WTC11 (cell line): ENCODE data around the gene MAML2. TPM values are rescaled to one million over a fixed set of nuclear protein-coding genes. Genes with fewer than 3 reads are reported as not detected.

Experiments
- ATAC-seq: fragments of 200-7000 bp; cut with Tn5 transposase; 2 replicates; pipeline ENCODE4 v1.10.0; 2021; ENCODE audit warnings: mild to moderate bottlenecking, moderate library complexity
- CTCF ChIA-PET: fragments of 300-600 bp; sonication (Branson Sonifier 250); formaldehyde crosslinking; loops from one replicate; lab custom pipeline; 2021; ENCODE audit warnings: antibody characterized with exemption; lab: Charles Lee
- POLR2A ChIA-PET: fragments of 350-600 bp; sonication (Branson Sonifier 250); formaldehyde crosslinking; loops from one replicate; lab custom pipeline; 2021; ENCODE audit warnings: antibody characterized with exemption; lab: Charles Lee
- DNase-seq: peaks from one replicate; pipeline ENCODE4 v3.0.0; 2021; ENCODE audit warnings: low spot score
- H3K27ac Mint-ChIP-seq: 2 replicates; pipeline ENCODE4 v1.8.0; 2021; ENCODE audit warnings: mixed read lengths
- H3K27me3 Mint-ChIP-seq: 2 replicates; pipeline ENCODE4 v1.8.0; 2021; ENCODE audit warnings: low read depth, mild to moderate bottlenecking, moderate library complexity, mixed read lengths
- H3K36me3 Mint-ChIP-seq: 2 replicates; pipeline ENCODE4 v1.8.0; 2021; ENCODE audit warnings: mixed read lengths
- H3K4me1 Mint-ChIP-seq: 2 replicates; pipeline ENCODE4 v1.8.0; 2022; ENCODE audit warnings: mixed read lengths
- H3K4me3 Mint-ChIP-seq: 2 replicates; pipeline ENCODE4 v1.8.0; 2021; ENCODE audit warnings: mild to moderate bottlenecking, moderate library complexity, mixed read lengths
- H3K9me3 Mint-ChIP-seq: 2 replicates; pipeline ENCODE4 v1.8.0; 2021; ENCODE audit warnings: mixed read lengths
- ATF1 ChIP-seq: sonication (generic); formaldehyde crosslinking; IDR thresholded peaks from 2 replicates; pipeline ENCODE4 v1.8.1; 2023; ENCODE audit warnings: mild to moderate bottlenecking, moderate library complexity, missing genetic modification reagents
- ATF2 ChIP-seq: sonication (generic); formaldehyde crosslinking; IDR thresholded peaks from 2 replicates; pipeline ENCODE4 v1.8.1; 2022; ENCODE audit warnings: low read depth, missing genetic modification reagents, borderline replicate concordance
- ATF3 ChIP-seq: sonication (generic); formaldehyde crosslinking; conservative IDR thresholded peaks from 2 replicates; pipeline ENCODE4 v1.8.1; 2022; ENCODE audit warnings: mild to moderate bottlenecking, missing genetic modification reagents
- CBFB ChIP-seq: sonication (generic); formaldehyde crosslinking; IDR thresholded peaks from 2 replicates; pipeline ENCODE4 v1.8.1; 2022; ENCODE audit warnings: mild to moderate bottlenecking, low read depth, missing genetic modification reagents
- E2F5 ChIP-seq: sonication (generic); formaldehyde crosslinking; IDR thresholded peaks from 2 replicates; pipeline ENCODE4 v1.8.1; 2022; ENCODE audit warnings: mild to moderate bottlenecking, moderate library complexity, missing genetic modification reagents
- FOXJ3 ChIP-seq: sonication (generic); formaldehyde crosslinking; IDR thresholded peaks from 2 replicates; pipeline ENCODE4 v1.9.0; 2021; ENCODE audit warnings: missing genetic modification reagents, mild to moderate bottlenecking, borderline replicate concordance
- FOXP1 ChIP-seq: sonication (generic); formaldehyde crosslinking; IDR thresholded peaks from 2 replicates; pipeline ENCODE4 v1.8.0; 2022; ENCODE audit warnings: missing genetic modification reagents, mild to moderate bottlenecking, moderate library complexity, borderline replicate concordance
- IRF1 ChIP-seq: sonication (generic); formaldehyde crosslinking; IDR thresholded peaks from 2 replicates; pipeline ENCODE4 v1.8.0; 2023; ENCODE audit warnings: missing genetic modification reagents
- JAZF1 ChIP-seq: fragments of 250-450 bp; sonication (Bioruptor Pico); IDR thresholded peaks from 2 replicates; pipeline ENCODE4 v1.9.0; 2021; ENCODE audit warnings: moderate library complexity, mild to moderate bottlenecking, inconsistent platforms
- KAT7 ChIP-seq: sonication (generic); formaldehyde crosslinking; IDR thresholded peaks from 2 replicates; pipeline ENCODE4 v1.8.1; 2023; ENCODE audit warnings: missing genetic modification reagents, mild to moderate bottlenecking, borderline replicate concordance
- MAX ChIP-seq: sonication (generic); formaldehyde crosslinking; IDR thresholded peaks from 2 replicates; pipeline ENCODE4 v1.8.0; 2022; ENCODE audit warnings: mild to moderate bottlenecking, missing genetic modification reagents
- MYBL2 ChIP-seq: sonication (generic); formaldehyde crosslinking; IDR thresholded peaks from 2 replicates; pipeline ENCODE4 v1.8.1; 2023; ENCODE audit warnings: mild to moderate bottlenecking, moderate library complexity, missing genetic modification reagents
- NR2C2 ChIP-seq: sonication (generic); formaldehyde crosslinking; IDR thresholded peaks from 2 replicates; pipeline ENCODE4 v1.8.0; 2022; ENCODE audit warnings: mild to moderate bottlenecking, missing genetic modification reagents
- NR3C1 ChIP-seq: sonication (generic); formaldehyde crosslinking; conservative IDR thresholded peaks from 2 replicates; pipeline ENCODE4 v1.8.1; 2023; ENCODE audit warnings: low read depth, mild to moderate bottlenecking, missing genetic modification reagents
- RORB ChIP-seq: fragments of 250-450 bp; sonication (Bioruptor Pico); IDR thresholded peaks from 2 replicates; pipeline ENCODE4 v1.9.0; 2021; ENCODE audit warnings: mild to moderate bottlenecking
- SOX15 ChIP-seq: fragments of 250-450 bp; sonication (Bioruptor Pico); IDR thresholded peaks from 2 replicates; pipeline ENCODE4 v1.9.0; 2021; ENCODE audit warnings: mild to moderate bottlenecking
- TEAD1 ChIP-seq: sonication (generic); formaldehyde crosslinking; IDR thresholded peaks from 2 replicates; pipeline ENCODE4 v1.8.0; 2022; ENCODE audit warnings: mild to moderate bottlenecking, missing genetic modification reagents
- ZNF425 ChIP-seq: fragments of 250-450 bp; sonication (Bioruptor Pico); conservative IDR thresholded peaks from 2 replicates; pipeline ENCODE4 v1.9.0; 2021; ENCODE audit warnings: mild to moderate bottlenecking
- ZNF532 ChIP-seq: fragments of 250-450 bp; sonication (Bioruptor Pico); IDR thresholded peaks from 2 replicates; pipeline ENCODE4 v1.9.0; 2021; ENCODE audit warnings: mild to moderate bottlenecking, borderline replicate concordance
- total RNA-seq: library from RNA; stranded (reverse); gene quantifications from 3 replicates; pipeline ENCODE4 v1.2.3, GENCODE V29; 2021

Gene MAML2
- total RNA-seq, 1 experiment from 2014 or later, result 8.1 TPM

GRCh38 chr11:96290631-96291030, 52.4 kb downstream of the MAML2 start:
- peaks cover 2% of the 10 kb centered on the region; the same call in 1 of the 2 replicates for H3K36me3 Mint-ChIP-seq
- peaks cover 20% of the 10 kb centered on the region for H3K4me1 Mint-ChIP-seq
- no peak for DNase-seq
- TF ChIP-seq SOX15 (CRISPR knock-in tag) (no peak), FOXJ3 (CRISPR knock-in tag) (no peak), E2F5 (CRISPR knock-in tag) (no peak), ZNF425 (no peak), TEAD1 (no peak), KAT7 (no peak), IRF1 (no peak), ZNF532 (CRISPR knock-in tag) (no peak), JAZF1 (CRISPR knock-in tag) (no peak), ATF2 (CRISPR knock-in tag) (no peak), MAX (no peak), MYBL2 (CRISPR knock-in tag) (no peak), ATF1 (CRISPR knock-in tag) (no peak)
- TF ChIP-seq, all 79 proteins: peak for 0
- no peak overlapping the region for H3K4me3 Mint-ChIP-seq
- H3K9me3 Mint-ChIP-seq, result peaks cover 7% of the 10 kb centered on the region
- no peaks in the 10 kb centered on the region for H3K27me3 Mint-ChIP-seq
- CTCF ChIA-PET, result no interaction called here
- no peak for ATAC-seq
- POLR2A ChIA-PET, result no interaction called here
- H3K27ac Mint-ChIP-seq, result no peak overlapping the region

GRCh38 chr11:96290031-96290430, 53.0 kb downstream of the MAML2 start:
- DNase-seq (no peak), ATAC-seq (no peak)
- POLR2A ChIA-PET, result no interaction called here
- H3K4me1 Mint-ChIP-seq, result peaks cover 18% of the 10 kb centered on the region
- CTCF ChIA-PET, result no interaction called here
- no peak overlapping the region for H3K27ac Mint-ChIP-seq
- H3K9me3 Mint-ChIP-seq, result peaks cover 10% of the 10 kb centered on the region
- no peaks in the 10 kb centered on the region for H3K27me3 Mint-ChIP-seq
- H3K36me3 Mint-ChIP-seq, result peaks cover 2% of the 10 kb centered on the region; the same call in 1 of the 2 replicates
- TF ChIP-seq NR2C2, result no peak
- TF ChIP-seq ATF3, result no peak
- no peak for TF ChIP-seq RORB (CRISPR knock-in tag)
- no peak for TF ChIP-seq NR3C1
- no peak for TF ChIP-seq FOXP1 (CRISPR knock-in tag)
- no peak for TF ChIP-seq CBFB
- H3K4me3 Mint-ChIP-seq, result no peak overlapping the region
